Parathyroid adenoma (tissue), 2 donors: ENCODE measurements around the gene NUDT15.

ENCODE experiments used
- H2AFZ ChIP-seq: fragments of 300-600 bp; sonication (generic); one replicate; pipeline ENCODE4 v1.7.0; 2017; ENCODE audit warnings: antibody characterized with exemption, mild to moderate bottlenecking
- H3K27ac ChIP-seq: fragments of 300-600 bp; sonication (generic); one replicate; pipeline ENCODE4 v1.7.0; 2017
- H3K27me3 ChIP-seq: fragments of 300-600 bp; sonication (generic); one replicate; pipeline ENCODE4 v1.7.0; 2017; ENCODE audit warnings: low read length; ENCODE audit not compliant: control insufficient read depth, insufficient read depth
- H3K36me3 ChIP-seq: fragments of 300-600 bp; sonication (generic); one replicate; pipeline ENCODE4 v1.7.0; 2017; ENCODE audit warnings: low read length; ENCODE audit not compliant: control insufficient read depth, insufficient read depth
- H3K4me1 ChIP-seq: fragments of 300-600 bp; sonication (generic); one replicate; pipeline ENCODE4 v1.7.0; 2017; ENCODE audit warnings: control low read depth
- H3K4me2 ChIP-seq: fragments of 300-600 bp; sonication (generic); one replicate; pipeline ENCODE4 v1.7.0; 2017; ENCODE audit warnings: low read length
- H3K4me3 ChIP-seq: fragments of 300-600 bp; sonication (generic); one replicate; pipeline ENCODE4 v1.7.0; 2017; ENCODE audit warnings: low read depth, low read length
- H3K79me2 ChIP-seq: fragments of 300-600 bp; sonication (generic); one replicate; pipeline ENCODE4 v1.7.0; 2017; ENCODE audit warnings: control low read depth
- H3K9ac ChIP-seq: fragments of 300-600 bp; sonication (generic); one replicate; pipeline ENCODE4 v1.7.0; 2017; ENCODE audit warnings: mild to moderate bottlenecking
- H3K9me3 ChIP-seq: fragments of 300-600 bp; sonication (generic); one replicate; pipeline ENCODE4 v1.7.0; 2017; ENCODE audit warnings: low read length; ENCODE audit not compliant: control insufficient read depth
- TF ChIP-seq, protein P1 (sequence below): fragments of 300-600 bp; sonication (generic); IDR thresholded peaks from one replicate; pipeline ENCODE4 v1.7.0; 2017; ENCODE audit warnings: antibody characterized with exemption, mild to moderate bottlenecking
- donor health status: primary hyperparathyroidism.

NUDT15 gene

DNA sequence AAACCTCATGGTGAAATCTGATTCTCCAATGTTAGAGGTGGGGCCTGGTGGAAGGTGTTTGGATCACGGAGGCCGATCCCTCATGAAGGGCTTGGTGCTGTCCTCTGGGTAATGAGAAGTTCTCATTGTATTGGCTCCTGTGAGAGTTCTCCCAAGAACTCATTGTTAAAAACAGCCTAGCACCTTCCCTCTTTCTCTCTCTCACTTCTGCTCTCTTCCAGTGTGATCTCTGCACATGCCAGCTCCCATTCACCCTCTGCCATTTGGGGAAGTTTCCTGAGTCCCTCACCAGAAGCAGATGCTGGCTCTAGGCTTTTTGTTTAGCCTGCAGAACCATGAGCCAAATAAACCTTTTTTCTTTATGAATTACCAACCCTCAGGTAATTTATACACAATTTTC is 33.3 kb upstream of the NUDT15 start:
- peaks cover 9% of the 10 kb centered on the region for H3K79me2 ChIP-seq

DNA sequence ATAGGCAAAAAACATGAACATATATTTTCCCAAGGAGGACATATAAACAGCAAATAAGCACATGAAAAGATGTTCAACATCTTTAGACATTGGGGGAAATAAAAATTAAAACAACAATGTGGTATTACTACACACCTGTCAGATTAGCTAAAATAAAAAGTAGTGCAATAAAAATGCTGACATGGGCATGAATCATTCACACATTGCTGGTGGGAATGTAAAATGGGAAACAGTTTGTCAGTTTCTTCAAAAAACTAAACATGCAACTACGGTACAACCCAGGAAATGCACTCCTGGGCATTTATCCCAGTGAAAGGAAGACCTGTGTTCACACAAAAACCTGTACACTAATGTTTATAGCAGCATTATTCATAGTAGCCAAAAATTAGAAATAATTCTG is 31.1 kb upstream of the NUDT15 start:
- peaks cover 2% of the 10 kb centered on the region for H3K79me2 ChIP-seq
- TF ChIP-seq, protein P1, sequence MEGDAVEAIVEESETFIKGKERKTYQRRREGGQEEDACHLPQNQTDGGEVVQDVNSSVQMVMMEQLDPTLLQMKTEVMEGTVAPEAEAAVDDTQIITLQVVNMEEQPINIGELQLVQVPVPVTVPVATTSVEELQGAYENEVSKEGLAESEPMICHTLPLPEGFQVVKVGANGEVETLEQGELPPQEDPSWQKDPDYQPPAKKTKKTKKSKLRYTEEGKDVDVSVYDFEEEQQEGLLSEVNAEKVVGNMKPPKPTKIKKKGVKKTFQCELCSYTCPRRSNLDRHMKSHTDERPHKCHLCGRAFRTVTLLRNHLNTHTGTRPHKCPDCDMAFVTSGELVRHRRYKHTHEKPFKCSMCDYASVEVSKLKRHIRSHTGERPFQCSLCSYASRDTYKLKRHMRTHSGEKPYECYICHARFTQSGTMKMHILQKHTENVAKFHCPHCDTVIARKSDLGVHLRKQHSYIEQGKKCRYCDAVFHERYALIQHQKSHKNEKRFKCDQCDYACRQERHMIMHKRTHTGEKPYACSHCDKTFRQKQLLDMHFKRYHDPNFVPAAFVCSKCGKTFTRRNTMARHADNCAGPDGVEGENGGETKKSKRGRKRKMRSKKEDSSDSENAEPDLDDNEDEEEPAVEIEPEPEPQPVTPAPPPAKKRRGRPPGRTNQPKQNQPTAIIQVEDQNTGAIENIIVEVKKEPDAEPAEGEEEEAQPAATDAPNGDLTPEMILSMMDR, result no peak
- no peaks in the 10 kb centered on the region for H3K27me3 ChIP-seq
- H3K27ac ChIP-seq, result no peak overlapping the region
- H3K4me1 ChIP-seq, result peaks cover 2% of the 10 kb centered on the region
- no peak overlapping the region for H3K4me2 ChIP-seq
- no peak overlapping the region for H3K4me3 ChIP-seq
- H3K36me3 ChIP-seq, result no peaks in the 10 kb centered on the region
- no peak overlapping the region for H2AFZ ChIP-seq
- no peak overlapping the region for H3K9ac ChIP-seq
- H3K9me3 ChIP-seq, result no peaks in the 10 kb centered on the region

More for the DNA sequence above, 33.3 kb upstream of the NUDT15 start:
- Histone ChIP-seq H3K4me3 (no peak overlapping the region), H2AFZ (no peak overlapping the region), H3K9me3 (no peaks in the 10 kb centered on the region), H3K27me3 (no peaks in the 10 kb centered on the region), H3K27ac (no peak overlapping the region), H3K36me3 (no peaks in the 10 kb centered on the region), H3K4me2 (no peak overlapping the region), H3K9ac (no peak overlapping the region), H3K4me1 (peaks cover 2% of the 10 kb centered on the region)
- TF ChIP-seq, protein P1, result no peak

DNA sequence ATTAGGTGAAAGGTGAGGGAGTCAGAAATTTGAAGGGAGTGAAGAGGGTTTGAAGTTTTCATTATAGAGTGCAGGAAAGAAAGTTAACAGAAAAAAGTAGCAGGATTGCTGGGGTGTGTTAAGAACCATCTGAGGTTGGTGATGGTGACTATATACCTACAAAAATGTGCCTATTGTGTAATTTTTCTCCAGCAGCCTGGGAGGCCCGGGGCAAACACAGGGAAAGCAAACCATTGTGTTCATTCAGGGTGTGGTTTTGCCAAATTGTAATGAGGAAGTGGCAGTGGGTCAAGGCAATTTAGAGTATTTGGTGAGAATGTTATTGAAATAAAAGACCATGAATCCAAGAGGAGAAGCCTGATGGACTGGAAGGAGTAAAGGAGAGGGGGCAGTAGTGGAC is 28.2 kb upstream of the NUDT15 start:
- H3K9me3 ChIP-seq, result no peaks in the 10 kb centered on the region
- H3K4me1 ChIP-seq, result no peaks in the 10 kb centered on the region
- no peaks in the 10 kb centered on the region for H3K36me3 ChIP-seq
- H3K79me2 ChIP-seq, result no peaks in the 10 kb centered on the region
- H3K4me2 ChIP-seq, result no peak overlapping the region
- H3K4me3 ChIP-seq, result no peak overlapping the region
- H2AFZ ChIP-seq, result no peak overlapping the region
- H3K27me3 ChIP-seq, result no peaks in the 10 kb centered on the region
- TF ChIP-seq, protein P1, result no peak
- no peak overlapping the region for H3K9ac ChIP-seq
- no peak overlapping the region for H3K27ac ChIP-seq

DNA sequence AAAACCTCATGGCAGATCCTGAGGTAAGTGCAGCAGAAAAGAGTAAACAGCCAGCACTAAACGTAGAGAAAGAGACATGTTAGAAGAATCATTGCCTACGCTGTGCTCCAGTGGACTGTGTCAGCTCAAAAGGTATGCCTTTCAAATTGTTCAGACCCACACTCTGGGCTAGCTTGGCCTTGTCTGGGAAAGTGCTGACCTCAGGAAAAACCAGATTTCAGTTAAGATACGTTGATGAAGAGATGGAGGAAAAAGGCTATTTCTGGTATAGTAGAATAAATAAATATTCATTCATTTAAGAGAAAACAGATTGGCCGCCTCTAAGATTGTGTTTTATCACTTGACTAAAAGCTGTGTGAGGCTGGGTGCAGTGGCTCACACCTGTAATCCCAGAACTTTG is 26.8 kb upstream of the NUDT15 start:
- no peaks in the 10 kb centered on the region for H3K27me3 ChIP-seq
- H3K9ac ChIP-seq, result no peak overlapping the region
- H3K9me3 ChIP-seq, result no peaks in the 10 kb centered on the region
- H2AFZ ChIP-seq, result no peak overlapping the region
- no peaks in the 10 kb centered on the region for H3K79me2 ChIP-seq
- TF ChIP-seq, protein P1, result no peak
- H3K4me2 ChIP-seq, result peak overlapping the region; percentile 18
- H3K27ac ChIP-seq, result no peak overlapping the region
- no peaks in the 10 kb centered on the region for H3K4me1 ChIP-seq
- no peaks in the 10 kb centered on the region for H3K36me3 ChIP-seq
- no peak overlapping the region for H3K4me3 ChIP-seq

GRCh38 chr13:48012668-48013067 is 24.9 kb upstream of the NUDT15 start:
- H3K4me2 ChIP-seq, result no peak overlapping the region
- no peak overlapping the region for H3K27ac ChIP-seq
- H3K36me3 ChIP-seq, result no peaks in the 10 kb centered on the region
- H3K4me1 ChIP-seq, result no peaks in the 10 kb centered on the region
- H2AFZ ChIP-seq, result no peak overlapping the region
- TF ChIP-seq, protein P1, result no peak
- no peak overlapping the region for H3K9ac ChIP-seq
- H3K79me2 ChIP-seq, result no peaks in the 10 kb centered on the region
- no peak overlapping the region for H3K4me3 ChIP-seq
- H3K9me3 ChIP-seq, result no peaks in the 10 kb centered on the region
- no peaks in the 10 kb centered on the region for H3K27me3 ChIP-seq
